BJ (cell line): ENCODE data around the gene SLCO4A1. TPM values are rescaled to one million over a fixed set of nuclear protein-coding genes. Genes with fewer than 3 reads are reported as not detected.

Experiments
- CTCF ChIA-PET: fragments of 350-600 bp; formaldehyde crosslinking; extraction: SDS; loops from one replicate; lab custom pipeline; 2021; ENCODE audit warnings: antibody characterized with exemption, inconsistent platforms; lab: Yijun Ruan, JAX
- POLR2A ChIA-PET: fragments of 300-600 bp; sonication (Branson Sonifier 250); formaldehyde crosslinking; extraction: SDS; loops from one replicate; lab custom pipeline; 2021; ENCODE audit warnings: antibody characterized with exemption; lab: Charles Lee
- DNase-seq: peaks from one replicate; pipeline ENCODE4 v3.0.0-alpha.2; 2011; ENCODE audit warnings: low read depth
- H3K27me3 ChIP-seq: 2 replicates; pipeline ENCODE4 v1.6.0; 2011; ENCODE audit warnings: low read length; ENCODE audit not compliant: control insufficient read depth, insufficient read depth
- H3K36me3 ChIP-seq: 2 replicates; pipeline ENCODE4 v1.5.1; 2011; ENCODE audit warnings: low read length; ENCODE audit not compliant: control insufficient read depth, insufficient read depth
- H3K4me3 ChIP-seq: 2 replicates; pipeline ENCODE4 v1.5.1; 2011; ENCODE audit warnings: low read depth, mild to moderate bottlenecking, control low read depth, low read length
- polyA plus RNA-seq: library from polyadenylated mRNA; depleted of rRNA; stranded (reverse); fragments of >200 nt; gene quantifications from 2 replicates; pipeline ENCODE4 v1.2.3, GENCODE V29; 2011
- TF ChIP-seq, protein P1 (sequence below): IDR thresholded peaks from 2 replicates; pipeline ENCODE4 v1.5.1; 2011; ENCODE audit warnings: low read depth, mild to moderate bottlenecking, control low read depth, inconsistent platforms, low read length, moderate library complexity; ENCODE audit not compliant: insufficient read depth

Gene SLCO4A1
- polyA plus RNA-seq, 1 experiment: 0.15 TPM

DNA sequence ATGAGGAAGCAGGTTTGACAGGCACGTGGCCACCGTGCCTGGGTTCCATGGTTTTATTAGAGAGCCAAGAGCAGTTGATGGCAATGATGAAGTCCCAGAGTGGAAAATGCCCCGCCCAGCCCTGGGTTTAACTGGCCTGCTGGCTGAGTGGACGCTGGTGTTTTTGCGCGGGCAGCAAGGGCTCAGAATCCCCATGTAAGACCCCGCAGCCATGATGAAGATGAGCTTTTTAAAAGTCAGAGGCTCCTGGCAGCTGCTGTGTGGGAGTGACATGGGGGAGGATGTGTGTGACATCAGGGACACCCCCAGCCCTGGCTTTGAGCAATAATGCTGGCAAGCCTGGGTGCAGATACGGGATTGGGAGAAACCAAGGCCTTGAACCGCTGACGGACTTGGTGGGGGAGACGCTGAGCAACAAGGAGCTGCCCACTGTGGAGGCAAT, 33.0 kb upstream of the SLCO4A1 start:
- no peaks in the 10 kb centered on the region for H3K36me3 ChIP-seq
- ChIA-PET CTCF (interaction anchor here (0.6 to 1.0 kb wide), 2 partner anchors 15 to 312 kb away, joined by 3 to 4 read pairs; no protein-coding TSS in a partner anchor), POLR2A (interaction anchor here (0.5 kb wide), 1 partner anchor 82 kb away, joined by 3 read pairs; no protein-coding TSS in a partner anchor)
- H3K27me3 ChIP-seq: peaks cover 2% of the 10 kb centered on the region; the same call in 1 of the 2 replicates
- DNase-seq: no peak
- no peak overlapping the region for H3K4me3 ChIP-seq
- TF ChIP-seq, protein P1, sequence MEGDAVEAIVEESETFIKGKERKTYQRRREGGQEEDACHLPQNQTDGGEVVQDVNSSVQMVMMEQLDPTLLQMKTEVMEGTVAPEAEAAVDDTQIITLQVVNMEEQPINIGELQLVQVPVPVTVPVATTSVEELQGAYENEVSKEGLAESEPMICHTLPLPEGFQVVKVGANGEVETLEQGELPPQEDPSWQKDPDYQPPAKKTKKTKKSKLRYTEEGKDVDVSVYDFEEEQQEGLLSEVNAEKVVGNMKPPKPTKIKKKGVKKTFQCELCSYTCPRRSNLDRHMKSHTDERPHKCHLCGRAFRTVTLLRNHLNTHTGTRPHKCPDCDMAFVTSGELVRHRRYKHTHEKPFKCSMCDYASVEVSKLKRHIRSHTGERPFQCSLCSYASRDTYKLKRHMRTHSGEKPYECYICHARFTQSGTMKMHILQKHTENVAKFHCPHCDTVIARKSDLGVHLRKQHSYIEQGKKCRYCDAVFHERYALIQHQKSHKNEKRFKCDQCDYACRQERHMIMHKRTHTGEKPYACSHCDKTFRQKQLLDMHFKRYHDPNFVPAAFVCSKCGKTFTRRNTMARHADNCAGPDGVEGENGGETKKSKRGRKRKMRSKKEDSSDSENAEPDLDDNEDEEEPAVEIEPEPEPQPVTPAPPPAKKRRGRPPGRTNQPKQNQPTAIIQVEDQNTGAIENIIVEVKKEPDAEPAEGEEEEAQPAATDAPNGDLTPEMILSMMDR: no peak

DNA sequence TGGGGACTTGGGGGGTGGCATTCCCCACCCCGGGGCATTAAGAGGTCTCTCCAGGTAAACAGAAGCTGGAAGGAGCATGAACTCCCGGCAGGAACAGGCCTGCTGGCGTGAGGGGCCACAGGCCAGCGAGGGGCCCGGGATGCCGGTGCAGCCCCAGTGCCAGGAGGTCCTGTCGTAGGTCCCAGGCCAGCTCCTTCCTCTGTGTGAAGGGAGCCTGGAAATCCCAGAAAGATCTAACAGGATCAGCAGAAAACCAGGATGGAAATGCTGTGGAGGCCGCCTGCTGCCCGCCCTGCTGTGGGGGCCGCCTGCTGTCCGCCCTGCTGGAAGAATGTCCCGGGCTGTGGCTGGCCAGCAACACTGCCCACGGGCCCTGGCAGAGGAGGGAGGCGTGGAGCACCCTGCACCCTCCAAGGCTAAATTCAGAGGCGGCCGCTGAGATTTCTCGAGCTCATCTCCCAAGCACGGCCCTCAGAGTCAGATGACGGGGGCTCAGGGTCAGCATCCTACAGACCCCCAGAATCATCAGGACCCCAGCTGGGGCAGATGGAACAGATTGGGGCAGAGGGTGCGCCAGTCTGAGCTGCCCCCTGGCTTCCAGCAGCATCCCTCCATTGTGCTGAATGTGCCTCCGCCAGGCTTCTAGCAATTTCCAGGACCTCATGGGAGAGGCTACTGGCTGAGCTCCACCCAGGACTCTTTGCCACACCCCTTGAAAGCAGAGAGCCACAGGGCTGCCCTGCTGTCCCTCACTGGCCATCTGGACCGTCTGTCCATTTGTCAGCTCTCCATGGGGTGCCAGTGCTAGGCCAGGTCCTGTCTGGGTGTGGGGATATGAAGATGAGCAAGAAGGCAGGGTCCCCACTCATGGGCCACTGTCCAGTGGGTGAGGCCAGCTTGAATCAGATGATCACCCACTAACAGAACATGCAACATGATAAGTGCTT, 32.2 kb upstream of the SLCO4A1 start:
- DNase-seq: no peak
- Histone ChIP-seq H3K36me3 (no peaks in the 10 kb centered on the region), H3K27me3 (peaks cover 4% of the 10 kb centered on the region; the same call in 1 of the 2 replicates), H3K4me3 (no peak overlapping the region)
- TF ChIP-seq, protein P1: no peak
- ChIA-PET CTCF (interaction anchor here (0.6 to 1.0 kb wide), 3 partner anchors 16 to 313 kb away, joined by 3 to 7 read pairs (median 4); no protein-coding TSS in a partner anchor), POLR2A (interaction anchor here (0.5 kb wide), 1 partner anchor 81 kb away, joined by 3 read pairs; no protein-coding TSS in a partner anchor)

DNA sequence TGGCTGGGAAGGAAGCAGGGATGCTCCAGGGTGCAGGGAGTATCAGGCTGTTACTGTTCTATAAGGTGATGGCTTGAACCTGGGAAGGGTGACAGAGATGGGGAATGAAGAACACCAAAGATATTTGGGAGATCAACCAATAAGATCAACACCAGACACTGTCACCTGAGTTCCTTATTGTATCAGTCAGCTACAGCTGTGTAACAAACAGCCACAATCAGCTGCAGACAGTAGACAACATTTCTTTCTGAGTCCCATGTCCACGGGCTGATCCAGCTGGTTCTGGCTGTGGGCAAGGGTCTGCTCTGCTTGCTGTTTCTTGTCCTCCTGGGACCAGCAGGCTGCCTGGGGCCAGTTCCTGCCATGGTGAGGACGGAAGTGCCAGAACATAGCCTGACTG, 31.3 kb upstream of the SLCO4A1 start:
- no peak for DNase-seq
- Histone ChIP-seq H3K27me3 (peaks cover 4% of the 10 kb centered on the region; the same call in 1 of the 2 replicates), H3K4me3 (no peak overlapping the region), H3K36me3 (no peaks in the 10 kb centered on the region)
- ChIA-PET POLR2A (no interaction called here), CTCF (interaction anchor here (1.0 kb wide), 1 partner anchor 115 kb away, joined by 7 read pairs; no protein-coding TSS in a partner anchor)
- TF ChIP-seq, protein P1: no peak

DNA sequence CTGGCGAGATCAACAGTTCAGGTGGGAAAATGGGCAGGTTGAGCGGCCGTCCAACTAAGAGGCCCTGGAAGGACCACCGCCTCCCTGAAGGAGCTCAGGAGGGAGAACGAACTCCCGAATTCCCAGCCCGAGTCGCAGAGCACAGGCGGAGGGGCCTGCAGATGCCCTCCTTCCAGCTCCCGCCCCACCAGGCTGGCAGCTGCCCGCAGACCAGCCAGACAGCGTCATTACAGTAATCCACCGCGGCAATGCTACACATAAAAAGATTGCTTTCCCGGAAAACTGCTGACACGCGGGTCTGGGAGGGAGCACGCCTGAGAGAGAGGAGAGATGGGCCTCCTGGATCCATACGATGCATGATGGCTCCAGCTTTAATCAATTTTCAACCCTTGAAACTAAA, 30.5 kb upstream of the SLCO4A1 start:
- CTCF ChIA-PET: interaction anchor here (2.1 kb wide), 1 partner anchor 112 kb away, joined by 7 read pairs; no protein-coding TSS in a partner anchor
- Histone ChIP-seq H3K36me3 (no peaks in the 10 kb centered on the region), H3K4me3 (no peak overlapping the region), H3K27me3 (peaks cover 4% of the 10 kb centered on the region; the same call in 1 of the 2 replicates)
- POLR2A ChIA-PET: no interaction called here
- DNase-seq: no peak
- TF ChIP-seq, protein P1: no peak
